Skin epidermis (tissue), 12 donors: ENCODE measurements around the gene PHF14.
"Not testable (repeated sequence)": the region's sequence is repeated elsewhere in the genome, so short reads cannot be mapped to it uniquely, and the experiment has no call there.

Experiments used
- H3K27ac ChIP-seq, 21 experiments: fragments of 200-600 bp; sonication (generic) in 11 of 21; one replicate each; pipeline ENCODE4 v1.5.0; 2020; ENCODE audit warnings: mild to moderate bottlenecking in 3 of 21, inconsistent platforms in 2 of 21, moderate library complexity in 2 of 21
- H3K4me3 ChIP-seq, 7 experiments: fragments of 200-600 bp; sonication (generic) in 2 of 7; one replicate each; pipeline ENCODE4 v1.5.0; 2020; ENCODE audit warnings: inconsistent platforms in 2 of 7, mild to moderate bottlenecking in 2 of 7, moderate library complexity in 1 of 7

Gene PHF14, protein sequence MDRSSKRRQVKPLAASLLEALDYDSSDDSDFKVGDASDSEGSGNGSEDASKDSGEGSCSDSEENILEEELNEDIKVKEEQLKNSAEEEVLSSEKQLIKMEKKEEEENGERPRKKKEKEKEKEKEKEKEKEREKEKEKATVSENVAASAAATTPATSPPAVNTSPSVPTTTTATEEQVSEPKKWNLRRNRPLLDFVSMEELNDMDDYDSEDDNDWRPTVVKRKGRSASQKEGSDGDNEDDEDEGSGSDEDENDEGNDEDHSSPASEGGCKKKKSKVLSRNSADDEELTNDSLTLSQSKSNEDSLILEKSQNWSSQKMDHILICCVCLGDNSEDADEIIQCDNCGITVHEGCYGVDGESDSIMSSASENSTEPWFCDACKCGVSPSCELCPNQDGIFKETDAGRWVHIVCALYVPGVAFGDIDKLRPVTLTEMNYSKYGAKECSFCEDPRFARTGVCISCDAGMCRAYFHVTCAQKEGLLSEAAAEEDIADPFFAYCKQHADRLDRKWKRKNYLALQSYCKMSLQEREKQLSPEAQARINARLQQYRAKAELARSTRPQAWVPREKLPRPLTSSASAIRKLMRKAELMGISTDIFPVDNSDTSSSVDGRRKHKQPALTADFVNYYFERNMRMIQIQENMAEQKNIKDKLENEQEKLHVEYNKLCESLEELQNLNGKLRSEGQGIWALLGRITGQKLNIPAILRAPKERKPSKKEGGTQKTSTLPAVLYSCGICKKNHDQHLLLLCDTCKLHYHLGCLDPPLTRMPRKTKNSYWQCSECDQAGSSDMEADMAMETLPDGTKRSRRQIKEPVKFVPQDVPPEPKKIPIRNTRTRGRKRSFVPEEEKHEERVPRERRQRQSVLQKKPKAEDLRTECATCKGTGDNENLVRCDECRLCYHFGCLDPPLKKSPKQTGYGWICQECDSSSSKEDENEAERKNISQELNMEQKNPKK

DNA sequence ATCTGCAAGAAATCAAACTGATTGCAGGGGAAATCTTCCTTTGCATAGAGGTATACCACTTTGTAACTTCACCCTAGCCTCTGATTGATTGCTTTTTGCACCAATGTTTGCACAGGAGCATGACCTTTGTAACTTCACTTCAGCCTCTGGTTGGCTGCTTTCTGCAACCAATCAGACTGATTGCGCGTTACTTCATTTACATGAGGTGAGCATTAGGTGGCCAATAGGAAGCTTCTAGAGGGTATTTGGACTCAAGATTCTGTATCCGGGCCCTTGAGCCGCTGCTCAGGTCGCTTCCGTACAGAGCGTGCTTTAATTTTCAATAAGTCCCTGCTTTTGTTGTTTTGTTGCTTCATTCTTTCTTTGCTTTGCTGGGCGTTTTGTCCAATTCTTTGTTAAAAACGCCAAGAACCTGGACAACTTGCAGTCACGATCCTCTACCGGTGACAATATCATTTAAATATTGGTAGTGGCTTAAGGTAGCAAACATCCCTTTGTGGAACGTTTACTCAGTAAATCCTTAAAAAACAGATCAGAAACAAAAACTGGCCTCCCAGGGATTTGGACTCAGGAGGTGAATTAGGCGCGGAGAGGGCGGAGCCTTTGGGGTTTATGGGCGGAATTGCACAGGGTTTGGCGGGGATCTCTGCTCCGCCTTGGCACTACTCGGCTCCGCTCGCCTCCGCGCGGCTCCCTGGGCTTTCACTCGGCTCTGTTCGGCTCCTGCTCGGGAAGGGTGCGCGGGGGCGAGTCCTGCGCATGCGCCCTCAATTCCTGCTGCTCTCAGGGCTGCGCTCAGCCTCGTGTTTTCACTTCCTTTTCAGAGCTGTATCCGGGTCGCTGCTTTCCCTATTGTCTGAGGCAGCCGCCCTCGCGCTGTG lies at the start of gene PHF14:
Gene PHF14 (plus strand): TSS at position 812 of the 881 bp plus-strand sequence. CDS start 452 bp downstream, outside the sequence.
- Histone ChIP-seq H3K27ac (peak within 1 kb of the TSS; percentile 71 to 99 (median 92)), H3K4me3 (peak within 1 kb of the TSS; percentile 62 to 95 (median 82))

DNA sequence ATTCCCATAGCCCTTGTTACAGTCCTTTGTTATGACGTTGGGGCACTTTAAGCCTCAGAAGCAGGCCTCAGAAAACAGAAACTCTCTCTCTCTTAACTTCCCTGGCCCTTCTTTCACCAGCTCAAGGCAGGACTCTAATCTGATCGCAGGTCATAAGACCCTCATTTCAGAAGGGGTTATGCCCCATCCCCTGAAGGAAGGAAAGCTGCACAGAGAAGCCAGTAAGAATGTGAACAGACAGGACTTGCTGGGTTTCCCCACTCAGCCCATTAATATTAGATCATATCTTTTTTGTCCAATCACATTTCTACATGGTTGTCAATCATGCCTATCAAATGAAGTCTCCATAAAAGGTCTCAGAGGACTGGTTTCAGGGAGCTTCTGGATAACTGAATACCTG lies 49.3 kb upstream of the PHF14 start:
- Histone ChIP-seq H3K27ac (no peak overlapping the region), H3K4me3 (no peak overlapping the region)

DNA sequence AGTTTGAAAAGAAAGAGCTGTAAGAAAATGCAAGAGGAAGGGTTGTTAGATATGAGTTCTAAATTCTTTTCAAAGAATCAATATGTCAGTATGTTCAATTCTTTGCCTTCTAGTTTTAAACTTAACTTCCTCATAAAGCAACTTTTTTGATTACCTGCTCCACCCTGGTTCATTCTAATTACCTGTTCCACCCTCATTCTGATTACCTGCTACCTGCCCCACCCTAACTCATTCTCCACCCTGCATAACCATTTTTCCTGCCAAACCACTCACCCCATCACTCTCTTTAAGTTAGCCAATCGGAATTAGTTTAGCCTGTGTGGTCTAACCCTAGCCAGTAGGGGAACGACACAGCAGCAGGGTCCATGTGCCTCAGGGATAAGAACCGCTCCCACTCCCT lies 45.5 kb upstream of the PHF14 start:
- H3K4me3 ChIP-seq, H3K27ac ChIP-seq: not testable (repeated sequence)

DNA sequence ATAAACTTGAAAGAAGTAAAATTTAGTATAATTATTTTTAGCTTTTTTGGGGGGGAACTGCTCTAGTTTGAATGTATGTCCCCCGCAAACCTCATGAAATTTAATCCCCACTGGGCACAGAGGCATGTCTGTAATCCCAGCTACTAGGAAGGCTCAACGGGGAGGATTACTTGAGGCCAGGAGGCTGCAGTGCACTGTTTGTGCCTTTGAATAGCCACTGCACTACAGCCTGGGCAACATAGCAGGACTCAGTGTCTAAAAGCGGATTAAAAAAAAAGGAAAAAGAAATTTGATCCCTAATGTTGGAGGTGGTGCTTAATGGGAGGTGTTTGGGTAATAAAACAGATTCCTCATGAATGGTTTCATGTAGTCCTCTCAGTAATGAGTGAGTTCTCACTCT lies 43.1 kb upstream of the PHF14 start:
- Histone ChIP-seq H3K4me3 (no peak overlapping the region), H3K27ac (no peak overlapping the region)

DNA sequence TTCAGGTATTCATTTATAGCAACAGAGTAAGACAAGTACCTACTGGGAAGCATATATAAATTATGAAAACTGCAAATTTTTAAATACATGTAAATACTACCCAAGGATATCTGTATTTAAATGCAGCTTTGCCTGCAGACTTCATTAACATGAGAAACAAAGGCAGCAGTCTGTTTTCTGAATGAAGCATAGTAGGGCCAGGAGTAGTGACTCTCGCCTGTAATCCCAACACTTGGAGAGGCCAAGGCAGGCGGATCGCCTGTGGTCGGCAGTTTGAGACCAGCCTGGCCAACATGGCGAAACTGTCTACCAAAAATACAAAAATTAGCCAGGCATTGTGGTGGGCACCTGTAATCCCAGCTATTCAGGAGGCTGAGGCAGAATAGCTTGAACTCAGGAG lies 42.5 kb upstream of the PHF14 start:
- no peak overlapping the region for H3K27ac ChIP-seq
- H3K4me3 ChIP-seq, result no peak overlapping the region

DNA sequence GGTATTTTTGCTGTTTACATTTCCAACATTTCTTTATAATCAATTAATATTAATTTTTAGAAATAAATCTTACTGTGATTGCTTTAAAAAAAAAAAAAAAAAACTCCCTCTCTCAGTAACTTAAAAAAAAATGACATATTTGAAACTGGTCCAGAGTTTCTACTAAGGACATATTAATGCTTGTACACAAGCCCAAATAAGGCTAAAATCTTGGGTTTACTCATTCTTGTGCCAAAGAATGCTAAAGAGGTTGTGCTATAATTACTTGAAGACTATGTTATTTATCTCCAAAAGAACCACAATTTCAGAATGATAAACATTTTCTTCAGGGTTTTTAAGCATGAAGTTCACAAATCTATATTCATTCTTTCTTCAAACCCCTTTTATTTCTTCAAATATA lies 39.4 kb upstream of the PHF14 start:
- Histone ChIP-seq H3K4me3 (no peak overlapping the region), H3K27ac (peak overlapping the region in 7 of 21 experiments; percentile 2 to 46 (median 26))

DNA sequence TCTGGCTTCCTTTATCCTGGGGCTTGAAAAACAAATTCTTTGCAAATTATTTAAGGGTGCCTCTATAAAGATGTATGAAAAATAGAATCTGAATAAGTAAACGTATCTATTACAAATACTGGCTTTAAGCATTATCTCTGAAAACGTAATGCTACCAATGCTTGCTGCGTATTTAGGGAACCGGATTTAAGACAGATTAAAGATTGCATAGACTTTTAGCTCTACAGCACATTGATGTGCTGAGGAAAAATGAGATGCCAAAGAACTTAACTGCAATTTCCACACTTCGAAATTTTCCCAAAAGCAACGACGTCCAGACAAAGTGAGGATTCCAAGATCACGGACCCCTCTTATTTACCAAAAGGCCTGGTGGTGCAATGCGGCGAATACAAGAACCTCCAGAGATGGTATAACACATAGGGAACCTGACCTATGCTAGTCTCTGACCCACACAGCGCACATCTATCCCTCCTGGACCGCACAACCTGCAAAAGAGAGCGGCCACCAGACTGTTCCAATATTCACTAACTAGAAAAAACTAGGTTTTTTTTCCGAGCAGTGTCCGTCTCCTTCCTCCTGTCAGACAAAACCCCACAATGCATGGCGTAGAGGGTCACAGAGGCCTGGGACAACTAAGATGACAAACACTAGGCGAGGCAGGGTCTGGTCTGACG lies 34.3 kb upstream of the PHF14 start:
- Histone ChIP-seq H3K27ac (peak overlapping the region; percentile 60 to 100 (median 96)), H3K4me3 (peak overlapping the region; percentile 60 to 85 (median 79))

DNA sequence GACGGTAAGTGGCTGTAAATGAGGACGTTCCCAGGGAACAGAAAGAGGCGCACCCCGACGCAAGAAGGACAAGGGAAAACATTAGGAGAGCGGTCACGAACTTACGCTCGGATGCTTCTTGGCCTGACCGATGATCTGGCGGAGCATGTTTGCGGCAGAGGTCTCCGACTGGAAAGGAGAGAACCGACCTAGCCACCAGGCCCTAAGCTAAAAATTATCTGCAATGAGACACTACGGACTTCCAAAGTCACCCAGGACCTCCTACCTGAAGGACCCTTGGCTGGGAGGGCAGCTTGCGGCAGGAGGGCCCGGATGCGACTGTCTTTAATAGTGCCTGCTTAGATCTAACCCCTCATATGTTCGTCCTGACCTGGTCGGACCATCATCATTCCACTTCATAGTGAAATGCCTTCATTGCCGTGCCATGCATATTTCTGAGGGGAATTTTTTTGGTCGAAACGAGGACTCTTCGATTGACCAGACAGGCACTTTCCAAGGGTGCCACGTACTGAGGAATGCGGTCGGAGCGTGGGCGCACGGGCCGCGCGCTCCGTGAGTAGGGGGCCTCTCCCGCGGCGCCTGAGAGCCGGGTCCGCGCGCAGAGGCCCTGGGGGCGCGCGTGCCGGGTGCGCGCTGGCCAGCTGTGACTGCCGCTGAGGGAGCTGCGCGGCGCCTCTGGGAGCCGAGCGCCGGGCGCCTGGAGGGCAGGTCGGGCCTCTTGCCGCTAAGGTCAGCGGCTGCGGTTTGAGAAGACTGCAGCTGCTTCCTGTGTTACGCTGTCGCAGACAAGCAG lies 33.6 kb upstream of the PHF14 start:
- Histone ChIP-seq H3K27ac (peak overlapping the region; percentile 78 to 100 (median 96)), H3K4me3 (peak overlapping the region; percentile 60 to 85 (median 79))

DNA sequence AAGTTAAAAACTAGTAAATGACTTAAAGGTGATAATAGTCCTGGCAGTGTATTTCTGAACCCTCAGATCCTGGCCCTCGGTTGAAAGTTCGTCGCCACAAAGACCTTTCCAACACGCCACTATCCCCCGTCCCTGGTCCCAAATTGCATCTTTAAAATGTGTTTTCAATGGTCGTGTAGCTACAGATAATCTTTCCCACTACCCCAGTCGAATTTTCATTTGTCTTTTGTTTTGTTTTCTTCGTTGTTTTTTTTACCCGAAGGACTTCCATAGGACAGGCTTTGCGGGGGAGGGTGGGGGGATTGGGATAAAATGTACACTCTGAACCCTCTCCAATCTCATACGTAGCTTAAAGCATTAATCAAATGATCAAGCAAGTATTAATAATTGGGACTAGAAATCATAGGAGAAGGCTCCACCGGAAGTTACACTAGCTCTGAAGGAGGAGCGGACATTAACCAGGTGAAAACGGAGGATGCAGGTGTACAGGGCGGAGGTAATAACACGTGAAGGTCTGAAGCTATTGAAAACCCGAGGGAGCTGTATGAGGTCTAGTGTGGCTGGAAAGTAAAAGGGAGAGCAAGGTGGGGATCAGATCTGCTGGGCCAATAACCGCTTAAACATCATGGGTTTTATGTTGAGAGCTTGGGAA lies 32.8 kb upstream of the PHF14 start:
- H3K27ac ChIP-seq, result peak overlapping the region; percentile 78 to 100 (median 96)

DNA sequence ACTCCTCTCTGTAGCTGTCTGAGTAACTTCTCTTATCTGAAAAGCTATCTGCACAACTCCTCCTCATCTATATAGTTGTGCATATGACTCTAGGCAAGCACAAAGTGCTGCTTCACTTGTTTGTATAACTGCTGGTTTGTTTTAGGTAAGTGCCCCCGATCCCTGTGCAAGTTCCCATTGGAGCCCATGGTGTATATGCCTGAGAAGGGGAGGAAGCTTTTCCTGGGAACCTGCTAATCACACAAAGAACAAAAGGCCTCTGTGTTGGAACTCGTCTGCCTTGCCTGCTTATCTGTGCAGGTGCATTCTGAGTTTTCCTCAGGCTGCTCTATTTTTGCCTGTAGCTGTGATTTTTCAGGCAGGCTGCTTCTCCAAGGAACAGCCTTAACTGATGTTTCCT lies 23.2 kb upstream of the PHF14 start:
- Histone ChIP-seq H3K4me3 (no peak overlapping the region), H3K27ac (no peak overlapping the region)

More for the DNA sequence above, 32.8 kb upstream of the PHF14 start:
- peak overlapping the region; percentile 60 to 85 (median 79) for H3K4me3 ChIP-seq

DNA sequence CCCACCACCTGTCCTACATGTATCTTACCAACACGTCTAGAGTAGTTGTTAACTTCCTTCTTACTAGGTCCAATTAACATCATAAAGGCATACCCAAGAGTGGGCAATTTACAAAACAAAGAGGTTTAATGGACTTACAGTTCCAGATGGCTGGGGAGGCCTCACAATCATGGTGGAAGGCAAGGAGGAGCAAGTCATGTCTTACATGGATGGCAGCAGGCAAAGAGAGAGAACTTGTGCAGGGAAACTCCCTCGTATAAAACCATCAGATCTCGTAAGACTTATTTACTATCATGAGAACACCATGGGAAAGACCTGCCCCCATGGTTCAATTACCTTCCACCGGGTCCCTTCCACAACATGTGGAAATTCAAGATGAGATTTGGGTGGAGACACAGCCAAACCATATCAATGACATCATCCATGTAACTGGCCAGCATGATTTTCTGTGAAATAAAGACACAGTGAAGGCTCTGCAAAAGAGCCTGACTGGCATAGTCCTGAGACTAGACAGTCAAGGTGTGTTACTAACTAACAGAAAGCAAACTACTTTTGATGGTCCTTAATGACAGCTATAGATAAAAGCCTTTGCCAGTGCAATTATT lies 22.6 kb upstream of the PHF14 start:
- not testable (repeated sequence) for H3K27ac ChIP-seq, H3K4me3 ChIP-seq

DNA sequence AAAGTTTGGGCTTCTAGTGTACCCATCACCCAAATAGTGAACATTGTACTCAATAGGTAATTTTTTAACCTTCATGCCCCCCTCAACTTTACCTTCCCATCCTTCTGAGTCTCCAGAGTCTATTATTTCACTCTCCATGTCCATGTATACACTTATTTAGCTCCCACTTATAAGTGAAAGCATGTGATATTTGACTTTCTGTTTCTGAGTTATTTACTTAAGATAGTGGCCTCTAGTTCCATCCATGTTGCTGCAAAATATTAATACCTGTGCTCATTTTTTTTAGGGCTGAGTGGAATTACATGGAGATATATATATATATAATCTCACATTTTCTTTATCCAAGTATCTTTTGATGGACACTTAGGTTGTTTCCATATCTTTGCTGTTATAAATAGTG lies 21.1 kb upstream of the PHF14 start:
- no peak overlapping the region for H3K4me3 ChIP-seq
- H3K27ac ChIP-seq, result no peak overlapping the region

DNA sequence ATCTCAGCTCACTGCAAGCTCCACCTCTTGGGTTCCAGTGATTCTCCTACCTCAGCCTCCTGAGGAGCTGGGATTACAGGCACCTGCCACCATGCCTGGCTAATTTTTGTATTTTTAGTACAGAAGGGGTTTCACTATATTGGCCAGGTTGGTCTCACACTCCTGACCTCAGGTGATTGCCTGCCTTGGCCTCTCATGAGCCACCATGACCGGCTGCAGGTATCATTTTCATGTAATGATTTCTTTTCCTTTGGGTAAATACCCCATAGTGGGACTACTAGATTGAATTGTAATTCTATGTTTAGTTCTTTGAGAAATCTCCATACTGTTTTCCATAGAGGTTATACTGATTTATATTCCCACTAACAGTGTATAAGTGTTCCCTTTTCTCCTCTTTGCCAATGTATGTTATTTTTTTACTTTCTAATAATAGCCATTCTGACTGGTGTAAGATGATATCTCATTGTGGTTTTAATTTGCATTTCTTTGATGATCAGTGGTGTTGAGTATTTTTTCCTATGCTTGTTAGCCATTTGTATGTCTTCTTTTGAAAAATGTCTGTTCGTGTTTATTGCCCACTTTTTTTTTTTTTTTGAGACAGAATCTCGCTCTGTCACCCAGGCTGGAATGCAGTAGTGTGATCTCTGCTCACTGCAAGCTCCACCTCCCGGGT lies 20.5 kb upstream of the PHF14 start:
- H3K4me3 ChIP-seq, H3K27ac ChIP-seq: not testable (repeated sequence)

DNA sequence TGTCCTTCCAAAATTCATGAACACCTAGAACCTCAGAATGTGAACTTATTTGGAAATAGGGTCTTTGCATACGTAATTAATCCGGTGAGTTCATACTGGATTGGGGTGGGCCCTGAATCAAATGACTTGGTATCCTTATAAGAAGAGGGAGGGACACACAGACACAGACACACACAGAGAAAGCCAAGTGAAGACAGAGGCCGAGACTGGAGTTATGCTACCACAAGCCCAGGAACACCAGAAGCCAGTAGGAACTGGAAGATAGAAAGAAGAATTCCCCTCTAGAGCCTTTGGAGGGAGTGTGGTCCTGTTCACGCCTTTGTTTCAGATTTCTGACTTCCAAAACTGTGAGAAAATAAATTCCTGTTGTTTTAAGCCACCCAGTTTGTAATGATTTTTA lies 17.1 kb upstream of the PHF14 start:
- Histone ChIP-seq H3K27ac (no peak overlapping the region), H3K4me3 (no peak overlapping the region)

DNA sequence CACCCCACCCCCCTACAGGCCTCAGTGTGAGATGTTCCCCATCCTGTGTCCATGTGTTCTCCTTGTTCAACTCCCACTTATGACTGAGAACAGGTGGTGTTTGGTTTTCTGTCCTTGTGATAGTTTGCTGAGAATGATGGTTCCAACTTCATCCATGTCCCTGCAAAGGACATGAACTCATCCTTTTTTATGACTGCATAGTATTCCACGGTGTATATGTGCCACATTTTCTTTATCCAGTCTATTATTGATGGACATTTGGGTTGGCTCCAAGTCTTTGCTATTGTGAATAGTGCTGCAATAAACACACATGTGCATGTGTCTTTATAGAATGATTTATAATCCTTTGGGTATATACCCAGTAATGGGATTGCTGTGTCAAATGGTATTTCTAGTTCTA lies 13.4 kb upstream of the PHF14 start:
- H3K27ac ChIP-seq, H3K4me3 ChIP-seq: not testable (repeated sequence)

DNA sequence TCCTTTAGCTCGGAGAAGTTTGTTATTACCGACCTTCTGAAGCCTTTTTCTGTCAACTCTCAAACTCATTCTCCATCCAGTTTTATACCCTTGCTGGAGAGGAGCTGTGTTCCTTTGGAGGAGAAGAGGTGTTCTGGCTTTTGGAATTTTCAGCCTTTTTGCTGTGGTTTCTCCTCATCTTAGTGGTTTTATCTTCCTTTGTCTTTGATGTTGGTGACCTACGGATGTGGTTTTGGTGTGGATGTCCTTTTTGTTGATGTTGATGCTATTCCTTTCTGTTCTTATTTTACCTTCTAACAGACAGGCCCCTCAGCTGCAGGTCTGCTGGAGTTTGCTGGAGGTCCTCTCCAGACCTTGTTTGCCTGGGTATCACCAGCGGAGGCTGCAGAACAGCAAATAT lies 8.7 kb upstream of the PHF14 start:
- not testable (repeated sequence) for H3K27ac ChIP-seq, H3K4me3 ChIP-seq

DNA sequence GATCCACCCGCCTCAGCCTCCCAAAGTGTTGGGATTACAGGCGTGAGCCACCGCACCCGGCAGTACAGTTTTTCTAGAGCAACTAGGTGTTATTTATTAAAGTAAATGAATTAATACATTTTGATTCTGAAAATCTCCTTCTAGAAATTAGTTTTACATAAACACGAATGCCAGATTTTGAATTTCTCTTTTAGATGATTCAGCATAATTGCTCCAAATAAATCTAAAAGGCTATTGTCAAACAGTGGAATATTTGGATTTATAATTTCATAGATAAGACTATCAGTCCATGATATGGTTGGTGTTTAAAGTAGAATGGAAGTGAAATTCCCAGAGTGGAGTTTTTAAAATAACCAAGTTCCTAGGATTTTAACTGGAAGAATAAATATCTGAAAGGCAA lies 1.5 kb upstream of the PHF14 start:
- Histone ChIP-seq H3K27ac (no peak overlapping the region), H3K4me3 (no peak overlapping the region)
